ENCODE data around the gene SMTNL2.

DNA sequence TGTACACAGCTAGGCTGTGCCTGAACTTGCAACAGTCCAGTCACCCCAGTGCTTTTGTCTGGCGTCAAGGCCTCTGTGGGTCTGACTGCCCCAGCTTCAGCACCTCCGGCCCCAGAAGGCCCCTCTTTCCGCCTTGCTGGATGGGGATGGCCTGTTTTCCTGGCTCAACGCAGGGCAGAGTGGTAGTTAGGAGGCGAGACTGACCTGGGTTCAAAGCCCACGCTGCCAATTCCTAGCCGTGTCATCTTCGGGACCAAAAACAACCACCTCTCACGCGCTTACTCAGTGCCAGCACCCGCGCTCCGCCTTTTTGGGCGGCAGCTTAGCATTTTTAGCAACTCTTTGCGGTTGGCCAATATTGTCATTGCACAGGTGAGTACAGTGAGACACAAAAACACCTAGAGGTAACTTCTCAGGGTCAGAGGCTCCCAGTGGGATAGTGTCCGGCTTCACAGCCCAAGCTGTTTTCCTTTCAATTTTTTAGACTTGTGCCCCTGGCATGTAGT lies 33.7 kb upstream of the SMTNL2 start:
- TF ChIP-seq, protein P1, sequence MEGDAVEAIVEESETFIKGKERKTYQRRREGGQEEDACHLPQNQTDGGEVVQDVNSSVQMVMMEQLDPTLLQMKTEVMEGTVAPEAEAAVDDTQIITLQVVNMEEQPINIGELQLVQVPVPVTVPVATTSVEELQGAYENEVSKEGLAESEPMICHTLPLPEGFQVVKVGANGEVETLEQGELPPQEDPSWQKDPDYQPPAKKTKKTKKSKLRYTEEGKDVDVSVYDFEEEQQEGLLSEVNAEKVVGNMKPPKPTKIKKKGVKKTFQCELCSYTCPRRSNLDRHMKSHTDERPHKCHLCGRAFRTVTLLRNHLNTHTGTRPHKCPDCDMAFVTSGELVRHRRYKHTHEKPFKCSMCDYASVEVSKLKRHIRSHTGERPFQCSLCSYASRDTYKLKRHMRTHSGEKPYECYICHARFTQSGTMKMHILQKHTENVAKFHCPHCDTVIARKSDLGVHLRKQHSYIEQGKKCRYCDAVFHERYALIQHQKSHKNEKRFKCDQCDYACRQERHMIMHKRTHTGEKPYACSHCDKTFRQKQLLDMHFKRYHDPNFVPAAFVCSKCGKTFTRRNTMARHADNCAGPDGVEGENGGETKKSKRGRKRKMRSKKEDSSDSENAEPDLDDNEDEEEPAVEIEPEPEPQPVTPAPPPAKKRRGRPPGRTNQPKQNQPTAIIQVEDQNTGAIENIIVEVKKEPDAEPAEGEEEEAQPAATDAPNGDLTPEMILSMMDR (conservative IDR thresholded peaks at IDR 0.05; ENCODE audit: low read depth, low read length) = no peak
- TF ChIP-seq EZH2 (IDR thresholded peaks at IDR 0.05; ENCODE audit: borderline replicate concordance, low read depth, low read length, poor library complexity, severe bottlenecking) = no peak
